Kidney (tissue), 14 donors: ENCODE measurements around the gene GMNC. TPM values are rescaled to one million over a fixed set of nuclear protein-coding genes. Genes with fewer than 3 reads are reported as not detected.
A peak's percentile ranks its signal among the peaks of the same experiment; 100 is the strongest.

ENCODE experiments used
- DNase-seq, 5 donors: peaks; one replicate each; pipeline ENCODE4 v3.0.0-alpha.2; 2013 to 2020
- FAIRE-seq: peaks from 2 replicates; lab custom pipeline; 2012; peaks lifted over from hg19 to GRCh38; lab: Jason Lieb, UNC
- H3K27ac ChIP-seq, 2 donors: one replicate each; pipeline ENCODE4 v1.7.0; 2013; ENCODE audit warnings: low read depth in 2 of 2, low read length in 2 of 2, inconsistent platforms in 1 of 2
- H3K27me3 ChIP-seq: one replicate; pipeline ENCODE4 v1.7.1; 2013; ENCODE audit warnings: low read length, inconsistent platforms; ENCODE audit not compliant: control insufficient read depth, insufficient read depth
- H3K36me3 ChIP-seq, 3 donors: one replicate each; pipeline versions ENCODE4 v1.7.0 to v1.7.1; 2013; ENCODE audit warnings: low read length in 3 of 3, control low read depth in 1 of 3, inconsistent platforms in 1 of 3; ENCODE audit not compliant: insufficient read depth in 3 of 3, control insufficient read depth in 2 of 3
- H3K4me1 ChIP-seq, 3 donors: one replicate each; pipeline versions ENCODE4 v1.7.0 to v1.7.1; 2013; ENCODE audit warnings: low read length in 3 of 3, inconsistent platforms in 1 of 3, low read depth in 1 of 3; ENCODE audit not compliant: control insufficient read depth in 2 of 3, insufficient read depth in 2 of 3
- H3K4me3 ChIP-seq, 3 donors: one replicate each; pipeline versions ENCODE4 v1.7.0 to v1.8.1; 2013; ENCODE audit warnings: low read length in 3 of 3, control low read depth in 1 of 3, inconsistent platforms in 1 of 3
- H3K9ac ChIP-seq, 3 donors: one replicate each; pipeline versions ENCODE4 v1.7.0 to v1.7.1; 2013; ENCODE audit warnings: low read length in 3 of 3, control low read depth in 1 of 3, inconsistent platforms in 1 of 3
- H3K9me3 ChIP-seq, 3 donors: one replicate each; pipeline versions ENCODE4 v1.7.0 to v1.7.1; 2013; ENCODE audit warnings: low read length in 3 of 3, control low read depth in 1 of 3, inconsistent platforms in 1 of 3; ENCODE audit not compliant: control insufficient read depth in 2 of 3, insufficient read depth in 1 of 3
- intact Hi-C: fragments of 100-400 bp; cut with DNase I; formaldehyde crosslinking; loops from one replicate; pipeline ENCODE4 v1.11.1; 2022
- polyA plus RNA-seq: library from polyadenylated mRNA; stranded (reverse); fragments of 350-450 nt; fragmentation: Illumina TruSeq; extraction: RNeasy Lipid Tissue Mini Kit (QIAGEN cat#74804); gene quantifications from one replicate; pipeline ENCODE4 v1.2.3, GENCODE V29; 2014; ENCODE audit warnings: low read depth, low replicate concordance; ENCODE audit not compliant: insufficient read depth
- total RNA-seq: library from RNA; stranded (reverse); fragmentation: NEBNext Ultra II Directional; extraction: Animal tissue kit (Norgen Biotek cat#: 25700); gene quantifications from one replicate; pipeline ENCODE4 v1.2.1, GENCODE V29; 2021
- TF ChIP-seq, protein P1 (sequence below): IDR thresholded peaks from 3 replicates; pipeline ENCODE4 v1.5.1; 2012; ENCODE audit warnings: mild to moderate bottlenecking, moderate library complexity, borderline replicate concordance; ENCODE audit not compliant: insufficient read depth; ENCODE audit errors: extremely low read depth
- donor health status: control.
- donor health status: control.
- donor health status: control.
- donor health status: control.
- donor health status: control.
- donor health status: DM: yes; HTN: yes; CAD: no.
- donor health status: Normal renal cell carcinoma (clear cell type).

The GMNC gene
- total and polyA plus RNA-seq, 2 donors from 2014 or later, result 1.9 to 2.1 TPM

DNA sequence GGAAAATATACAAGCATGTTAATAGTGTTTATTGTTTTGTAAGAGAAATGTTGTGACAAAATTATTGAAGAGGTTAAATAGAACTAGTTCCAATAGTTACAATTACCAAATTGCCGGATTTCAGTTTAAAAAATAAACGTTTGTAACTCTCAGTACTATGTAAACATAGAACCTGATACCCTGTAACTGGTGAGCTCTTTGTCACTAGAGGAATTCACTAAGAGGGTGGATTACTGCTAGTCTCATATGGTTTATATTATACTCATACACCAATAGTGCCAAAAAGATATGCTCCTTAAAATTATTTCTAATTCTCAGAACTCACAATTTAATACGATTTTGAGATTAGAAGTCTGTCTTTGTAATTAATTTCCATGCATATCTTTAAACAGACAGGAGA is 7.6 kb upstream of the GMNC start:
- intact Hi-C loops, result no loop called here
- H3K4me1 ChIP-seq, result no peaks in the 10 kb centered on the region
- no peak for FAIRE-seq

DNA sequence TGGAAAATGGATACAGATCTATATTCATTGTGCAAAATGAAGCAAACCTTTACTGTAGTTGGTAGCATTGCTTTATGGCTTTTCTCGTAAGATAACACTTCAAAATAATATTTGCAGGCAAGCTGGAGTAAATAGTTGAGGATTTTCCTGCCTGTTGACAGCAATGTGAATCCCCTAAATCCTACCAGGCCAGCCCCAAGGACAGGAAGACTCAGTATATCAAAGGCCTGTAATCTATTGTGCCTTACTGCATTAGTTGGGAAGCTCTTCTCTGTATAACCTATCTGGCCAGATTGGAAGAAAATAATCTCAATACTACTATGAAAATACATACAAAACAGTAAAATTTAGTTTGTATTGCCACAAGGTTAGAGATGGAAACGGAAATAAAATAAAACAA is 4.6 kb upstream of the GMNC start:
- FAIRE-seq (no peak), DNase-seq (no peak)
- Histone ChIP-seq H3K9ac (no peak overlapping the region), H3K4me3 (no peak overlapping the region), H3K36me3 (no peaks in the 10 kb centered on the region), H3K9me3 (no peaks in the 10 kb centered on the region), H3K27ac (no peak overlapping the region), H3K4me1 (no peaks in the 10 kb centered on the region), H3K27me3 (no peaks in the 10 kb centered on the region)
- intact Hi-C loops, result no loop called here
- TF ChIP-seq, protein P1, sequence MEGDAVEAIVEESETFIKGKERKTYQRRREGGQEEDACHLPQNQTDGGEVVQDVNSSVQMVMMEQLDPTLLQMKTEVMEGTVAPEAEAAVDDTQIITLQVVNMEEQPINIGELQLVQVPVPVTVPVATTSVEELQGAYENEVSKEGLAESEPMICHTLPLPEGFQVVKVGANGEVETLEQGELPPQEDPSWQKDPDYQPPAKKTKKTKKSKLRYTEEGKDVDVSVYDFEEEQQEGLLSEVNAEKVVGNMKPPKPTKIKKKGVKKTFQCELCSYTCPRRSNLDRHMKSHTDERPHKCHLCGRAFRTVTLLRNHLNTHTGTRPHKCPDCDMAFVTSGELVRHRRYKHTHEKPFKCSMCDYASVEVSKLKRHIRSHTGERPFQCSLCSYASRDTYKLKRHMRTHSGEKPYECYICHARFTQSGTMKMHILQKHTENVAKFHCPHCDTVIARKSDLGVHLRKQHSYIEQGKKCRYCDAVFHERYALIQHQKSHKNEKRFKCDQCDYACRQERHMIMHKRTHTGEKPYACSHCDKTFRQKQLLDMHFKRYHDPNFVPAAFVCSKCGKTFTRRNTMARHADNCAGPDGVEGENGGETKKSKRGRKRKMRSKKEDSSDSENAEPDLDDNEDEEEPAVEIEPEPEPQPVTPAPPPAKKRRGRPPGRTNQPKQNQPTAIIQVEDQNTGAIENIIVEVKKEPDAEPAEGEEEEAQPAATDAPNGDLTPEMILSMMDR, result no peak

More for the DNA sequence above, 7.6 kb upstream of the GMNC start:
- no peak for DNase-seq
- H3K4me3 ChIP-seq, result no peak overlapping the region
- no peak overlapping the region for H3K27ac ChIP-seq
- H3K27me3 ChIP-seq, result no peaks in the 10 kb centered on the region
- H3K36me3 ChIP-seq, result no peaks in the 10 kb centered on the region
- H3K9me3 ChIP-seq, result no peaks in the 10 kb centered on the region
- TF ChIP-seq, protein P1, result no peak
- no peak overlapping the region for H3K9ac ChIP-seq

DNA sequence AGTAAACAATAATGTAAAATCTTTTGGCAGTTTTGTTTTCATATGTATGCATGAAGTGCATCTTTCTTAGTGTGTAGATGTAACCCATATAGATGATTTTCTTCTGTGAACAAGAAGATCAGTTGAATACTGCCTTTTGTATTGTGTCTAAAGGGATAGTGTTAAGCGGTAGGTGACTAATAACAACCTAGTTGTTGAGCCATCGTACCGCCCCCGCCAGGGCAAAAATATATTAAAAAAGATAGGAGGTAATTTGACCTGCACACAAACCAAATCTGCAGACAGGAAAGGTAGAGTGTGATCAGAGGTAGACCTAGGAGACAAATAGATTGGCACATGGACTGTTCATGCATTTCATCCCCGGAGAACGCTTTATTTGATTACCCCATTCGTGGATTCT is 3.3 kb upstream of the GMNC start:
- peak overlapping the region in 1 of 3 donors; percentile 32 for H3K4me3 ChIP-seq
- H3K27ac ChIP-seq, result no peak overlapping the region
- no peaks in the 10 kb centered on the region for H3K9me3 ChIP-seq
- no peaks in the 10 kb centered on the region for H3K27me3 ChIP-seq
- TF ChIP-seq, protein P1, result peak; percentile 12
- DNase-seq, result no peak
- intact Hi-C loops, result no loop called here
- FAIRE-seq, result no peak
- H3K36me3 ChIP-seq, result no peaks in the 10 kb centered on the region
- H3K4me1 ChIP-seq, result no peaks in the 10 kb centered on the region
- no peak overlapping the region for H3K9ac ChIP-seq

DNA sequence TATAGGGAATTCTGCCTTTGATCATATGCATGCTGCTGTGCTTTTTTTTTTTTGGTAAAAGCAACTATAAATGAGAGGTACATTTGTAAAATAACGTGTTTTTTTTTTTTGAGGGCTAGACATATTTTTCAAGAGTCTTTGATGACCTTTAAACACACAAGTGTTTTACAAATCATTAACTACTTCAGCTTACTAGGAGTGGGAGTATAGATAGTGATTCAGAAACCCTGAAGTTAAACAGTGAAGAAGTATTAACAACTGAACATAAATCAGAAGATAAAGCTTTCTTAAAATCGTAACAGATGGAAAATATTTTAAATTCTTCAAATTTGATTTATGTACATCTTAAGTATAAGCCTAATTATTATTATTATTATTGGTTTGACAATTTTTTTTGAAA is 2.9 kb upstream of the GMNC start:
- Histone ChIP-seq H3K9me3 (no peaks in the 10 kb centered on the region), H3K27me3 (no peaks in the 10 kb centered on the region), H3K9ac (no peak overlapping the region), H3K27ac (peak overlapping the region in 1 of 2 donors; percentile 8), H3K4me3 (peak overlapping the region in 1 of 3 donors; percentile 32), H3K4me1 (no peaks in the 10 kb centered on the region), H3K36me3 (no peaks in the 10 kb centered on the region)
- intact Hi-C loops, result no loop called here
- FAIRE-seq (peak; percentile 50), DNase-seq (peak in 1 of 5 donors; percentile 14)
- TF ChIP-seq, protein P1, result no peak
